Lower lobe of right lung (tissue), 2 donors: ENCODE results near the gene DIP2C. TPM values are rescaled to one million over a fixed set of nuclear protein-coding genes. Genes with fewer than 3 reads are reported as not detected.

ENCODE experiments used
- ATAC-seq, 2 donors: fragments of 200-7000 bp; cut with Tn5 transposase; one replicate each; pipeline ENCODE4 v1.9.1; 2020 to 2022; ENCODE audit warnings: mild to moderate bottlenecking in 2 of 2, moderate library complexity in 2 of 2
- DNase-seq: peaks from one replicate; pipeline ENCODE4 v3.0.0-alpha.2; 2020
- H3K27ac ChIP-seq: fragments of 200-600 bp; one replicate; pipeline ENCODE4 v1.8.0; 2022
- H3K27me3 ChIP-seq: fragments of 200-600 bp; one replicate; pipeline ENCODE4 v1.8.0; 2022; ENCODE audit warnings: low read depth
- H3K36me3 ChIP-seq: fragments of 200-600 bp; one replicate; pipeline ENCODE4 v1.8.0; 2022; ENCODE audit warnings: mild to moderate bottlenecking
- H3K4me1 ChIP-seq: fragments of 200-600 bp; one replicate; pipeline ENCODE4 v1.8.0; 2022
- H3K4me3 ChIP-seq: fragments of 200-600 bp; one replicate; pipeline ENCODE4 v1.8.0; 2022; ENCODE audit warnings: mild to moderate bottlenecking
- H3K9me3 ChIP-seq: fragments of 200-600 bp; one replicate; pipeline ENCODE4 v1.8.0; 2022
- intact Hi-C: fragments of 100-400 bp; cut with DNase I; formaldehyde crosslinking; loops from one replicate; pipeline ENCODE4 v1.11.0; 2022
- total RNA-seq: library from RNA; stranded (reverse); fragmentation: NEBNext Ultra II Directional; extraction: Animal tissue kit (Norgen Biotek cat#: 25700); gene quantifications from one replicate; pipeline ENCODE4 v1.2.1, GENCODE V29; 2021
- TF ChIP-seq, protein P1 (sequence below): fragments of 200-600 bp; IDR thresholded peaks from one replicate; pipeline ENCODE4 v1.8.0; 2022; ENCODE audit warnings: antibody characterized with exemption, mild to moderate bottlenecking
- donor health status: DM: no; HTN: yes; CAD: no; lungs with severe emphysema.

The DIP2C gene
- total RNA-seq, 1 donor from 2014 or later: 15.1 TPM

DNA sequence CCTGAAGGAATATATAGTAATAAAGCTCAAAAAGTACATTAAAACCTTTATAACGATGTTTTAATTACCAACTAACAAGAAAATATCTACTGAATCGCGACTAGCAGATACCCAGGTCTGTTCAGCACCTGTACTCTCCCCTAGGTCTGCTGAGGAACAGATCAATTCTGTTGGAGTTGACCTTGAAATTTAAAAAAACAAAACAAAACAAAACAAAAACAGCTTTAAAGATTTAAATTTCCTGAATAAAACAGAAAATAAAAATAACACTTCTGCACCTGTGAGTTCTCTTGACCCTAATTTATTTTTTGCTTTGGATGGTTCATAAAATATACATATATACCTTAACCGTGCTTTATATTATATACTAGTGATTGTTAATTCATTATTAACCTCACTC lies 24.6 kb downstream of the DIP2C start:
- H3K4me3 ChIP-seq: peak overlapping the region; percentile 44
- intact Hi-C loops: no loop called here
- no peaks in the 10 kb centered on the region for H3K27me3 ChIP-seq
- no peaks in the 10 kb centered on the region for H3K36me3 ChIP-seq
- H3K27ac ChIP-seq: no peak overlapping the region
- TF ChIP-seq, protein P1, sequence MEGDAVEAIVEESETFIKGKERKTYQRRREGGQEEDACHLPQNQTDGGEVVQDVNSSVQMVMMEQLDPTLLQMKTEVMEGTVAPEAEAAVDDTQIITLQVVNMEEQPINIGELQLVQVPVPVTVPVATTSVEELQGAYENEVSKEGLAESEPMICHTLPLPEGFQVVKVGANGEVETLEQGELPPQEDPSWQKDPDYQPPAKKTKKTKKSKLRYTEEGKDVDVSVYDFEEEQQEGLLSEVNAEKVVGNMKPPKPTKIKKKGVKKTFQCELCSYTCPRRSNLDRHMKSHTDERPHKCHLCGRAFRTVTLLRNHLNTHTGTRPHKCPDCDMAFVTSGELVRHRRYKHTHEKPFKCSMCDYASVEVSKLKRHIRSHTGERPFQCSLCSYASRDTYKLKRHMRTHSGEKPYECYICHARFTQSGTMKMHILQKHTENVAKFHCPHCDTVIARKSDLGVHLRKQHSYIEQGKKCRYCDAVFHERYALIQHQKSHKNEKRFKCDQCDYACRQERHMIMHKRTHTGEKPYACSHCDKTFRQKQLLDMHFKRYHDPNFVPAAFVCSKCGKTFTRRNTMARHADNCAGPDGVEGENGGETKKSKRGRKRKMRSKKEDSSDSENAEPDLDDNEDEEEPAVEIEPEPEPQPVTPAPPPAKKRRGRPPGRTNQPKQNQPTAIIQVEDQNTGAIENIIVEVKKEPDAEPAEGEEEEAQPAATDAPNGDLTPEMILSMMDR: no peak
- peaks cover under 1% of the 10 kb centered on the region for H3K4me1 ChIP-seq
- ATAC-seq: no peak
- no peaks in the 10 kb centered on the region for H3K9me3 ChIP-seq
- no peak for DNase-seq

DNA sequence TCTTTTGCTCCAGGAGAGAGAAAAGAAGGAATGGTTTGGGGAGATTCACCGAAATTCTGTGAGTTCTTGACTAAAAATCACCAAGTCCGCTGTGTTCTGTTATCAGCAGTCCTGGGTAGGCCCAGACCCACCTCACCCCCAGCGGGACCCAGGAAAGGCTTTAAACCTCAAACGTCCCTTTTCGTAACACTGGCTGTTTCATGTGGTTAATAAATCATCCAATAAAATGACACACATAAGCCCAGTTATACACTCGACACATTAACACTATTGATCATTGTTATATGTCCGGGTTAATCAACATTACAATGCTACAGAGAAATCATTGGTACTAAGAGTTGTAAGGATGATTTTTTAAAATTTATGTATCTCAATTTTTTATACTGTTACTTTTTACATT lies 25.2 kb downstream of the DIP2C start:
- DNase-seq: no peak
- Histone ChIP-seq H3K27ac (no peak overlapping the region), H3K9me3 (no peaks in the 10 kb centered on the region), H3K27me3 (no peaks in the 10 kb centered on the region), H3K4me1 (peaks cover 6% of the 10 kb centered on the region), H3K36me3 (no peaks in the 10 kb centered on the region), H3K4me3 (no peak overlapping the region)
- no peak for ATAC-seq
- TF ChIP-seq, protein P1: no peak
- intact Hi-C loops: no loop called here

DNA sequence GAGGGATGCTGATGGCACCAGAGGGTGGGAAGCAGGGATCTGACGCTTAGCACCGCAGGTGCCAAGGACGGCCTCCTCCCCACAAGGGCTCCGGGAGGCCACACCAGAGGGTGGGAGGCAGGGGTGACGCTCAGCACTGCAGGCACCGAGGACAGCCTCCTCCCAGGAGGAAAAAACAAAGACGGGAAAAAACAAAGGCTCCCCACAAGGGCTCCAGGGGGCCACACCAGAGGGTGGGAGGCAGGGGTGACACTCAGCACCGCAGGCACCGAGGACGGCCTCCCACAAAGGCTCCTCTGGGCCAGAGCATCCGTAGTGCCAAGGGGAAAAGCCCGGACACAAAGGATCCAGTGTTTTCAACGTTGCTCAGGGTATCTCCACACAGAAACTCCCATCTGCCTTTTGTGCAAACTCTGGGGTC lies 25.6 kb downstream of the DIP2C start:
- Histone ChIP-seq H3K4me1 (peaks cover 9% of the 10 kb centered on the region), H3K27me3 (no peaks in the 10 kb centered on the region), H3K27ac (no peak overlapping the region), H3K36me3 (no peaks in the 10 kb centered on the region), H3K4me3 (no peak overlapping the region), H3K9me3 (no peaks in the 10 kb centered on the region)
- TF ChIP-seq, protein P1: no peak
- intact Hi-C loops: no loop called here
- DNase-seq: no peak
- ATAC-seq: no peak

DNA sequence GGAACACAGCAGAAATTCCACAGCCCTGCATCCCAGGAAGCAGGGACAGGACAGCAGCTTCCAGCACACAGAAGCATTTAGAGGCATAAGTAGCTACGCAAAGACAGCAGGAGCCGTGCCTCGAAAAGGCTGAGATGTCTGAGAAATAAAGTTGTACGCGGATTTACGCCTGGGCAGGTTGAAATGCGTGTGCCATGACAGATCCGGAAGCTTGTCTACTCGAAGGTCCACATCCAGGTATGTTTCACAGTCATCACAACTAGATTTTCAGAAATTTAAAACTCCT lies 26.1 kb downstream of the DIP2C start:
- Histone ChIP-seq H3K36me3 (no peaks in the 10 kb centered on the region), H3K27me3 (no peaks in the 10 kb centered on the region), H3K27ac (no peak overlapping the region), H3K4me3 (no peak overlapping the region), H3K4me1 (peaks cover 9% of the 10 kb centered on the region), H3K9me3 (no peaks in the 10 kb centered on the region)
- intact Hi-C loops: no loop called here
- TF ChIP-seq, protein P1: no peak
- no peak for ATAC-seq
- no peak for DNase-seq

DNA sequence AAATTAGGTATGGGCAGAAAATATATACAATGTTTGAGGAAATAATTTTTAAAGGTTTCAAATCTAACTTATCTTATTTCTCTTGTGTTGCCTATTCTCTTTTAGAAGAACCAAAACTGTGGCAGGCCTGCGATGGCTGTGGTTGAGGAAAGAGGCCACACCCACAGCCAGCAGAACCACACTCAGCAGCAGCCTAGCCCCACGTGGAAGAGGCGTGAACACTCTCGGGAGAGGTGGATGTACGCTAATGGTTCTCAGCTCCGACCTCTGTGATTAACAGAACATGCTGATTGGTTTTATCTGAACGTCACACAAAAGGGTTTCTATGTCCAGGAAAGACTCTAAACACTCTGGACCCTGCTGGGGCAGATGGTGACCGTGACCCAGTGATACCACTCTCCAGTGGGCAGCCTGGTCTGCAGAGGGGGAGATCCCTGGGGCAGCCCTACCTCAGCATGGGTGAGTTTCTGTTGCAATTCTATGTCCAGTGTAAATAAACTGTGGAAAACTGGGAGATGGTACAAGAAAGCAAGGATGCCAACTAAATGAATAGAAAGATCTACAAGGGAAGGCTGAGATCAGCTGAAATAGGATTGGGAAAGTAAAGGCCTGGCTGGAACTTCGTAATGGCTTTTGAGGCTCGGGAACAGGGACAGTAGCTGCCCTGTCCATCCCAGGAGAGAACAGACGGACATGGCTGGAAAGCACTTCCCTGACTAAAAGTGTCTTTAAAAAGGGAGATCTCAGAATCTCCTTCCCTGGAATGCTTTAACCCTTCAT lies 26.6 kb downstream of the DIP2C start:
- H3K4me1 ChIP-seq: peaks cover 9% of the 10 kb centered on the region
- TF ChIP-seq, protein P1: no peak
- no peaks in the 10 kb centered on the region for H3K27me3 ChIP-seq
- intact Hi-C loops: no loop called here
- no peak for ATAC-seq
- H3K36me3 ChIP-seq: no peaks in the 10 kb centered on the region
- H3K27ac ChIP-seq: no peak overlapping the region
- H3K4me3 ChIP-seq: no peak overlapping the region
- no peak for DNase-seq
- no peaks in the 10 kb centered on the region for H3K9me3 ChIP-seq
